Skin epidermis (tissue), 12 donors: ENCODE measurements around the gene AP3D1.

ENCODE experiments used
- H3K27ac ChIP-seq, 21 experiments: fragments of 200-600 bp; sonication (generic) in 11 of 21; one replicate each; pipeline ENCODE4 v1.5.0; 2020; ENCODE audit warnings: mild to moderate bottlenecking in 3 of 21, inconsistent platforms in 2 of 21, moderate library complexity in 2 of 21
- H3K4me3 ChIP-seq, 7 experiments: fragments of 200-600 bp; sonication (generic) in 2 of 7; one replicate each; pipeline ENCODE4 v1.5.0; 2020; ENCODE audit warnings: inconsistent platforms in 2 of 7, mild to moderate bottlenecking in 2 of 7, moderate library complexity in 1 of 7

AP3D1 gene

DNA sequence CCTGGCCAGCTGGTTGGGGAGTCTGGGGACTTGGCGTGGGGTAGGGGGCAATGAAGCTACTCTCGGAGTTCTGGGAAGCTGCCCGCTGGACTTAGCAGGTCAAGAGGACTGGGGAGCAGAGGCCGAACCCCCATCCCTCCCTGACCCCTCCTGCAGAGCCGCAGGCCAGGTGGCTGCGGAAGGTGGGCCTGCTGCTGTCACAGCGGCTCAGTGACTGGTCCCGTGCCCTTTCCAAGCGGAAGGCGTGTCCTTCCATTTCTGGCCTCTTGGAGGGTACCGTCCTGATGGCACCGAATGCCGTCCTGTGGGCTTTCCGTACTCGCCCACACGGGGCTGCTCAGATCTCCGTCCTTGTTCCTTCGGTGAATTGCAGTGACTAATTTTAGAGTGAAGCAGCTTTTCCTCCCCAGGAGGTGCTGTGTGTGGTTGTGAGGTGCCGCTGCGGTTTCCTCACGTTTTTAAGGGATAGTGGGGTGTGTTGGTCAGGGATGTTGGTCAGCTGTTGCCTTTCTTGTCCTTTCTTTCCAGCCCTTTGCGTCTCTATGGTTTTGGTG is 33.1 kb upstream of the AP3D1 start:
- no peak overlapping the region for H3K27ac ChIP-seq
- no peak overlapping the region for H3K4me3 ChIP-seq

DNA sequence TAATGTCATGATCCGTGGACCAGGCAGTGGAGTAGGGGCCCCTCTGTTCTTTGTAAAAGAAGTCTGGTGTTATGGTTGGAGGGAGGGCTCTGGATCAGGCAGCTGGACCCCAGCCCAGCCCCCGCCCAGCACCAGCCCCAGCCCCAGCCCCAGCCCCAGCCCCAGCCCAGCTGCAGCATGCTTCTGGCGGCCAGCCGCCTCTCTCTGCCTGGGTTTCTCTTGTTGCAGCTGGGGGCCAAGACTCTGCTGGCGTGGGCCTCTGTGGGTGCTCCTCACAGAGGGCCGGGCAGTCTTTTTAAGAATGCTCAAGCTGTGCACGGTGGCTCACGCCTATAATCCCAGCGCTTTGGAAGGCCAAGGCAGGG is 30.2 kb upstream of the AP3D1 start:
- H3K27ac ChIP-seq = no peak overlapping the region
- no peak overlapping the region for H3K4me3 ChIP-seq

DNA sequence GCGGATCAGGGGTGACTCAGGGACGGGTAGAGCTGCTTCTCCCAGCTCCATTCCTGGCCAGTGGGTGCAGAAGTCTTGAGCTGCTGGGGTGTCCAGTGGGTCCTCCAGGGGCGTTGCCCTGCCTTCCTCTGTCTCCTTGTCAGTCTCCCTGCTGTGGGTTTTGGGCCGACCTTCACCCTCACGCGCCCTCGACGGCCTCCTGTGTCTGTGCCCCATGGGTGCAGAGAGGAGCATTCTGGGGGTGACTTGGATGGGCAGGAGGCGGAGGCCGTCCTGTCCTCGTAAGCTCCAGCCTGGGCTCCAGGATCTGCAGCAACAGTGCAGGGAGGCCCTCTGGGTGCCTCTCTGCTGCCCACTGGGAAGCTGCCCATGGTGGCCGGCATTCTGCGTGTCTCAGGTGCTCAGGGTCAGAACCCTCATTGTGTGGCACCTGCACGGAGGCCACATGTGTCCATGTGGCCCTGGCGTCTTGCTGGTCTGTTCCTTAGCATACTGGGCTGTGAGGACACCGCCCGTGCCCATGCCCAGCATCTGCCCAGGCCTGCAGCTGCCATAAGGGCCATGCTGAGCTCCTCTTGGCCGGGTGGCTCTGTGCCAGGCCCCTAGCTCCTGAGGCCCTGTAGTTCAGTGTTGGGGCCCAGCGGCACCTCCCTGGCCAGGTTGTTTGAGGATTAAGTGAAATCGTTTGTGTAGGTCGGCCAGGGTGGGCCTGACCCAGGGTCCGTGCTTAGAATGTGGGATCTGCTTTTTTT is 29.7 kb upstream of the AP3D1 start:
- H3K27ac ChIP-seq = no peak overlapping the region

DNA sequence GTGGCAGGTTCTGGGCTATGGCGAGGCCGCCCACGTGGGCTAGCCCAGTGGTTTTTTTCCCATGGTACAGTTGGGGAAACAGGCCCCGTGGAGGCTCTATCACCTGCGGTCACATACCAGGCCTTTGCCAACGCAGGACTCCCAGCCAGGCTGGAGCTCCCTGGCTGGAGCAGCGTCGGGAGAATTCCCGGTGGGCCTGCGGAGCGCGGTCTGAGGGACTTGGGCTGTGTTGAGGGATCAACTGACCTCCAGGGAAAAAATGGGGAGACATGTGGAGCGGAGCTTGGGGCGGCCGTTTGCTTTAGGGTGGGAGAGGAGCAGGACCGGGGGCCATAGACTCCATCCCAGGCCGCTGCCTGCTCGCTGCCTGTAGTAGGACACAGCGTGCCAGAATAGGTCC is 28.7 kb upstream of the AP3D1 start:
- H3K4me3 ChIP-seq = no peak overlapping the region
- no peak overlapping the region for H3K27ac ChIP-seq

More for the DNA sequence above, 29.7 kb upstream of the AP3D1 start:
- no peak overlapping the region for H3K4me3 ChIP-seq

- H3K4me3 ChIP-seq = no peak overlapping the region
- H3K27ac ChIP-seq = no peak overlapping the region
Observed at GRCh38 chr19:2179095-2179494, 27.7 kb upstream of the AP3D1 start.

GRCh38 chr19:2176337-2176994 is 25.1 kb upstream of the AP3D1 start:
- Histone ChIP-seq H3K27ac (peak overlapping the region in 13 of 21 experiments; percentile 14 to 61 (median 52)), H3K4me3 (no peak overlapping the region)

DNA sequence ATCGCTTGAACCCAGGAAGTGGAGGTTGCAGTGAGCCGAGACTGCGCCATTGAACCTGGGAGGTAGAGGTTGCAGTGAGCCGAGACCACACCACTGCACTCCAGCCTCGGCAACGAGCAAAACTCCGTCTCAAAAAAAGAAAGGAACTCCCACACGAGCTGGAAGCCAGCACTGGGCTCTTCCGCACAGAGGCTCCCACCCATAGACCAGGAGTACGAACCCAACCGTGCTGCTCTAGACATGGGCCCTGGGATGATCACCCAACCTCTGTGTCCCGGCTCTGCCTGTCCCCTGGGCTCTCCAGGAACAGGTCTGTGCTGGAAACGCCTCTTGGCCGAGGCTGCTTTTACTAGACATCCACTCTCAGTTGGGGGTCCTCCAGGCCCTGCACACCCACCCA is 24.4 kb upstream of the AP3D1 start:
- Histone ChIP-seq H3K4me3 (no peak overlapping the region), H3K27ac (peak overlapping the region in 4 of 21 experiments; percentile 41 to 61 (median 46))

GRCh38 chr19:2173767-2174577 is 22.6 kb upstream of the AP3D1 start:
- H3K27ac ChIP-seq = no peak overlapping the region

GRCh38 chr19:2173388-2173766 is 22.0 kb upstream of the AP3D1 start:
- H3K27ac ChIP-seq = peak overlapping the region in 1 of 21 experiments; percentile 1
- no peak overlapping the region for H3K4me3 ChIP-seq

More at GRCh38 chr19:2173767-2174577, 22.6 kb upstream of the AP3D1 start:
- H3K4me3 ChIP-seq = no peak overlapping the region

DNA sequence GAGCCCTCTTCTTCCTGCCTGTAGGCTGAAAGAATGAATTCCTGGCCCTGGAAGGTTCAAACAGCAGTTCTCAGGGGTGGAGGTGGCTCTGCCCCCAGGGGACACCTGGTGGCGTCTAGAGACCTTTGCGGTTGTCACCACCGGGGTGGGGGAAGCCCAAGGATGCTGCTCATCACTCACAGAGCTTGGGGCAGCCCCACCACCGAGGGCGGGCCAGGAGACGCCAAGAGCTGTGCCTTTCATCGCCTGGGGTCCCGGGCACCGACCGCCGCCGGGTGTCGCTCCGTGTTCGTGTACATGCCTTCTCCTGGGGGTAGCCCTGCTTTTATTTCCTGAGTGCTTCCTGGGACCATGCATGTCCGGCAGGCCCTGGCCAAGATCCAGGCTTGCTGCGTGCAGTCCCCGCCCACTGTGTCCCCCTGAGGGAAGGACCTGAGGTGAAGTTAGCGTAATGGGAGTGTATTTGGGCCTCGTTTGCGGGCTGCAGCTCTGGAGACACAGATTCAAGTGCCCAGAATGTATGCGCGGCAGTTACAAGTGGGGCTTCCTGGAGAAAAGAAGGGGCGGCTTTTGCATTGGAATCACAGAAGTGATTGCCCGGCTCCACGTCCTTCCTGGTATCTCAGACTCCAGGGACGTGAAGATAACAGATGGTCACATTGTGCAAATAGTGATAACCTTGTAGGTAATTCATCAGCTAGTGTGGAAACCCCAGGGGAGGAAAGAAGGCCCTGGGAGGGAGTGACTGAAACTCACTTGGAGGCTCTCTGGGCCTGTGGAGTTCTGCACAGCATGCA is 20.2 kb upstream of the AP3D1 start:
- H3K4me3 ChIP-seq = no peak overlapping the region
- peak overlapping the region in 10 of 21 experiments; percentile 1 to 54 (median 30) for H3K27ac ChIP-seq

DNA sequence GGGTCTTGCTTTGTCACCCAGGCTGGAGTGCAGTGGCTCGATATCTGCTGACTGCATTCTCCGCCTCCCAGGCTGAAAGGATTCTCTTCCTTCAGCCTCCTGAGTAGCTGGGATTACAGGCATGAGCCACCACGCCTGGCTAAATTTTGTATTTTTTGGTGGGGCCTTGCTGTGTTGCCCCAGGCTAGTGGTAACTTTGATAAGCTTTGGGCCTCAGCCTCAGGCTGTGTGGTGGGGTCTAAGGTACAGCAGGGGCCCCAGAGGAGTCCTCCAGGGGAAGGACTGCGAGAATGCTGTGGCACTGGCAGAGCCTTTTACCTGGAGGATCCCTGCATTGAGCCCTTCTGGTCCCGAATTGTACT is 19.6 kb upstream of the AP3D1 start:
- Histone ChIP-seq H3K27ac (peak overlapping the region in 11 of 21 experiments; percentile 1 to 54 (median 27)), H3K4me3 (no peak overlapping the region)

DNA sequence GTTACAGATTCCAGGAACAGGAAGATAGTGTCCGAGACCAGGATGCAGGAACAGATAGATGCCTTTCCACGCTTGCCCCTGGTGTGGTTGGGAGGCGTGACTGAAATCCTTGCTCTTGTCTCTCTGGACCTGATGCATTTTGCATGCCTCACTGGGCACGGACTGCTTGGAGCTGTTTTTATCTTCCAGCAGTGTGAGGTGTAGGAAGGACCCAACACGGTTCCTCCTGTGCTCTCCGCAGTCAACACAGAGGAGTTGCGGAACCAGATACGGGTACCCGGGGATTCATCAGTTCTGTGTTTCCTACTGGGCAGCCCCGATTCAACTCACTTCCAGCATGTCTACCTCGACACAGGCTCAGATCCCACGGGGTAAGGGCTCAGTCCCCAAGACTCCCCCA is 18.9 kb upstream of the AP3D1 start:
- H3K4me3 ChIP-seq = no peak overlapping the region
- H3K27ac ChIP-seq = peak overlapping the region in 6 of 21 experiments; percentile 10 to 91 (median 40)

DNA sequence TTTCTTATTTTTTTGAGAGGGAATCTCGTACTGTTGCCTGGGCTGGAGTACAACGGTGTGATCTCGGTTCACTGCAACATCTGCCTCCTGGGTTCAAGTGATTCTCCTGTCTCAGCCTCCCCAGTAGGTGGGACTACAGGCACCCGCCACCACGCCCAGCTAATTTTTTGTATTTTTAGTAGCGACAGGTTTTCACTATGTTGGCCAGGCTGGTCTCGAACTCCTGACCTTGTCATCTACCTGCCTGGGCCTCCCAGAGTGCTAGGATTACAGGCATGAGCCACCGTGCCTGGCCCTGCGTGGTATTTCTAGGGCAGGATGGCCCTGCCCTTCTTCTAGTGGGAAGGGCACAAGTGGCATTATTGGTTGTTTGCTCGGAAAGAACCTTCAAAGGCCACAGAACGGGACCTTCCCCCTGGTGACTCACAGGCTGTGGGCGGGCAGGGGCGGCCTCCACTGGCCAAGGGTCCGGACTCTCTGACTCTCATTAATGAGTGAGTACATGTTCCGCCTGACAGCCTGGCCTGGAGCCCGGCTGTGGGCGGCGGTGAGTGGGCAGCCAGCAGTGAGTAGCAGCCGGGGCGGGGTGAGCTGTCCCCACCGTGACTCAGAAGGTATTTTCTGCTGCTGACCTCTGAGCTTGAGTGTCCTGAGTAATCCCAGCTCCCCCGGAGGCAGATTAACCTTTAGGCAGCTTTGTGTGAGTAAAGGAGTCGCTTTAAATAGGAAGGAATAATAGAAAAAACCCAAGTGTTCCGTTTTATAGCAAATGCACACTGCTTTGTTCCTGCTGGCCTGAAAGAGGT is 17.5 kb upstream of the AP3D1 start:
- peak overlapping the region in 2 of 7 experiments; percentile 9 to 19 for H3K4me3 ChIP-seq
- peak overlapping the region in 20 of 21 experiments; percentile 55 to 91 (median 84) for H3K27ac ChIP-seq

DNA sequence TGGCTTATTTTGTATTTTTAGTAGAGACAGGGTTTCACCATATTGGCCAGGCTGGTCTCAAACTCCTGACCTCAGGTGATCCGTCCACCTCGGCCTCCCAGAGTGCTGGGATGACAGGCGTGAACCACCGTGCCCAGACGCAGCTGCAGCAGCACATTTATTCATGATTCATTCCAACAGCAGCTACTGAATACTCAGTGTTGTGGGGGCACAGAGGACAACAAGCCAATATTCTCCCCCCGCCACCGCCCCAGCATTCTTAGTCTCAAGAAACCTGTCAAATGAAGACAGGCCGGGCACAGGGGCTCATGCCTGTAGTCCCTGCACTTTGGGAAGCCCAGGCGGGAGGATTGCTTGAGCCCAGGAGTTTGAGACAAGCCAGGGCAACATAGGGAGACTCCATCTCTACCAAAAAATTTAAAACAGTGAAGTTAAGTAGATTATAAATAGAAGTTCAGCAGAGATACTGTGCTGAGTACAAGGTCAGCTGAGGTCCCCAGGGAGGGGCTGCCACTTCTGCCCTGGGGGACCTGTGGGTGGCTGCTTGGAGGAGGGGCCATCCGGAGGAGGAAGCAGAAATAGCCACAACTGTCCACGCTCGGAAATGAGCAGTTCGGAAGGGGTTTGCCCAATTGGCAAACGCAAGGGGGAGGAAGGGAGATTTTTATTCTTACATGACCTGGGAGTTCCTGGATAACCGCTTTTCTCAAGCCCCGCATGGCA is 16.7 kb upstream of the AP3D1 start:
- Histone ChIP-seq H3K4me3 (peak overlapping the region in 2 of 7 experiments; percentile 9 to 19), H3K27ac (peak overlapping the region in 20 of 21 experiments; percentile 55 to 91 (median 84))

GRCh38 chr19:2166741-2167738 is 15.7 kb upstream of the AP3D1 start:
- no peak overlapping the region for H3K4me3 ChIP-seq

More at GRCh38 chr19:2166741-2167738, 15.7 kb upstream of the AP3D1 start:
- peak overlapping the region in 17 of 21 experiments; percentile 31 to 100 (median 84) for H3K27ac ChIP-seq
